Retinal pigment epithelial cell (primary cell): ENCODE results near the gene HOXD13.

Experiments
- DNase-seq: peaks from one replicate; pipeline ENCODE4 v3.0.0-alpha.2; 2010; ENCODE audit warnings: low read depth
- H3K4me3 ChIP-seq: 2 replicates; pipeline ENCODE4 v1.5.1; 2011; ENCODE audit warnings: mild to moderate bottlenecking, low read length, control low read depth, moderate library complexity
- TF ChIP-seq, protein P1 (sequence below): conservative IDR thresholded peaks from 2 replicates; pipeline ENCODE4 v1.5.1; 2011; ENCODE audit warnings: low read depth, low read length, control low read depth, inconsistent platforms

HOXD13 gene

DNA sequence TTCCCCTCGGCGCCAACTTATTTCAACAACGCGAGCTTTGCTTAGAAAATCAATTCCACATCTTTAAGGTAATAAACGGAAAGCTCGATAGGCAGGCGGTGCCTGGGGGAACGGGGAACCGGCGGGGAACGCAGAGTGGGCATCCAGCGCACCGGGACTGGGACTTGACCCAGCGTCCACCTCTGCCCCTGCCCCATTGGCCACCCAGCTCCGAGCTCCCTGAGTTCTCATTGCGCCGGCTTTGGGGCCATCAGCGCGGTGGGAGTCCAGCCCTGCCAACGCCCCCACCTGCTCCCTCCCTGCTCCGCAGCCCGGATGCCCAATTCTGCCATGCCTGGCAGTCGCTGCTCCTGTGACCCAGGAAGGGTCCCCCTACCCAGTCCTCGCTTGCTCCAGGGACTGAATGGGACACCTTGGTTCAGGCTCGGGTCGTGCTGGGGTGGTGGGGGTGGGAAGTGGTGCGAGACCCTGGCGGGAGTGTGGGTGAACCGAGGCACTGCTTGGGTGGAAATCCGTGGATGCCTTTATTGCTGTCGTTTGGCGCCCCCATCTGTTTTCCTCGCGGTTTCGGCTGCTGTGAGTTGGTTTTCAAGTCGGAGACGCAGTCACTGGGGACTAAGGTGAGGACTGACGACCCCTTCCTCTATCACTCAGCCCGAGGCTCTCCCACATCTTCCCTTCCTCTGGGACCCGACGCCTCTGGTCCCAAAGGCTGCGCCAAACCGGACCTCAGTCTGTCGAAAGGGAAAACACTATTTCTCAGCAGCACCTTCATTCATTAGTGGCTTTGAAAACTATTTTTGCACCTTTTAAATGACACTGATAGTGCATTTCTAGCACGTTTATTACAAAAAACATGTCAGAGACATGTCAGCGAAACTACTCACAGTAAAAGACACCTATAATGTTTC, 6.4 kb upstream of the HOXD13 start:
- TF ChIP-seq, protein P1, sequence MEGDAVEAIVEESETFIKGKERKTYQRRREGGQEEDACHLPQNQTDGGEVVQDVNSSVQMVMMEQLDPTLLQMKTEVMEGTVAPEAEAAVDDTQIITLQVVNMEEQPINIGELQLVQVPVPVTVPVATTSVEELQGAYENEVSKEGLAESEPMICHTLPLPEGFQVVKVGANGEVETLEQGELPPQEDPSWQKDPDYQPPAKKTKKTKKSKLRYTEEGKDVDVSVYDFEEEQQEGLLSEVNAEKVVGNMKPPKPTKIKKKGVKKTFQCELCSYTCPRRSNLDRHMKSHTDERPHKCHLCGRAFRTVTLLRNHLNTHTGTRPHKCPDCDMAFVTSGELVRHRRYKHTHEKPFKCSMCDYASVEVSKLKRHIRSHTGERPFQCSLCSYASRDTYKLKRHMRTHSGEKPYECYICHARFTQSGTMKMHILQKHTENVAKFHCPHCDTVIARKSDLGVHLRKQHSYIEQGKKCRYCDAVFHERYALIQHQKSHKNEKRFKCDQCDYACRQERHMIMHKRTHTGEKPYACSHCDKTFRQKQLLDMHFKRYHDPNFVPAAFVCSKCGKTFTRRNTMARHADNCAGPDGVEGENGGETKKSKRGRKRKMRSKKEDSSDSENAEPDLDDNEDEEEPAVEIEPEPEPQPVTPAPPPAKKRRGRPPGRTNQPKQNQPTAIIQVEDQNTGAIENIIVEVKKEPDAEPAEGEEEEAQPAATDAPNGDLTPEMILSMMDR, result peak; percentile 69
- no peak for DNase-seq
- no peak overlapping the region for H3K4me3 ChIP-seq

DNA sequence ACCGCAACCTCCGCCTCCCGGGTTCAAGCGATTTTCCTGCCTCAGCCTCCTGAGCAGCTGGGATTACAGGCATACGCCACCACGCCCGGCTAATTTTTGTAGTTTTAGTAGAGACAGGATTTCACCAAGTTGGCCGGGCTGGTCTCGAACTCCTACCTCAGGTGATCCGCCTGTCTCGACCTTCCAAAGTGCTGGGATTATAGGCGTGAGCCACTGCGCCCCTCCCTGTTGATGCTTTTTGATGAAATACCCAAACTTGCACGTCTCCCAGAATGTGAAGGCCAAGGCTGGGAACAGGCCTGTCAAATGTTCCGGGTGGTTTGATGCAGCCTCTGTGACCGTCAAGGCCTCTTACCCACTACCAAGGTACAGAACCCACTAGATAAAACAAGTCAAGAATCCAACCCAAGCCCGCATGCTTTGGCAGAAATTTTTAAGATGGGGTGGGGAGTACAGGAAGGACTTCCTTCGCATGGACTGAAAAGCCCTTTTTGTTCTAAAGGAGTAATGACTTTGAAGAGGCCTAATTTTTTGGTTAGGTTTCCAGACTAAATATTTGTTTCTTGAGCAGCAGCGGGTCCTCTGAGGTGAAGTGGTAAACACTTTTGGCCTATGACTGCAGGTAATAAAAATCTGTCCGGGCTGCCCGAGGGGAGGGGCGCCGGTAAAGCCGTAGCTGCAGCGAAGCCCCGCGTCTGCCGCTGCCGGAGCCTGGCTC, 5.0 kb upstream of the HOXD13 start:
- no peak for DNase-seq
- TF ChIP-seq, protein P1, result no peak
- no peak overlapping the region for H3K4me3 ChIP-seq

DNA sequence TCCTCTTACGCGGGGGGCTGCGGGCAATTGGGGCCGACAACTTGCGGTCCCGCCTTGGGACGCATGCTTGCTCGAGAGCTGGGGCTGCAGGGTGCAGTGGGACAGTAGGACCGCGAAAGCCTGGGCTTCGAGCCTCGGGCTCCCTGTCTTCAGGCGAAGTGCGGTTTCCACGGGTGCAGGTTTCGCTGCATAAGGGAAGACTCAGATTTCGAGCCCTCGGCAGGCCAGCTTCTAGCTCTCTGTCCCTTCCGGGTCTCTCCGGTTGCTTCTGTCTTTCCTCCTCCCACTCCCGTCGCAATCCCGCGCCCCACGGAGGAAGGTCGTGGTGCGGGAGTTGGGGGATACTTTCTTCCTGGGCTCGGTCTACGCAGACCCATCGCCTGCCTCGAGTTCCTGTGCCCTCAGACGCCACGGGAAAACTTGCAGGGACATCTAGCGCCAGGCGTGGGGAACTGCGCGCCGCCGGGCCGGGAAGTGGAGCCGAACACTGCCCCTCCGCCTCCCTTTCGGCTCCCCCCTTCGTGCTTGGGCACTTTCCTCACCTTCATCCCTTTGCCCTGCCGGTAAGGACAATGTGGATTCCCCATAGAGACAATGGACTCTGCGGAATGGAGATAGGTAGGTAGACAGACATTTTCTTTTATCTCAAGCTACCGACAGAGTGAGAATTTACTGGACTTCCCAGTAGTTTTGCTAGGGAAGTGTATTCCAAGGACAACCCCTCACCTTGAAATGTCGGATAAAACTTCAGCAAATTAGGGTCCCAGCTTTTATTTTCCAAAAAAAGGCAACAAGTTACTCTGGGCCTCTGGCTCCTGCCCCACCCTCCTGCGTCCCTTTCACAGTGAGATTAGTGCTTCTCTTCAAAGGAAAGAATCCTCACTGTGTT, 4.2 kb upstream of the HOXD13 start:
- TF ChIP-seq, protein P1, result peak; percentile 78
- DNase-seq, result no peak
- H3K4me3 ChIP-seq, result peak overlapping the region; percentile 16

DNA sequence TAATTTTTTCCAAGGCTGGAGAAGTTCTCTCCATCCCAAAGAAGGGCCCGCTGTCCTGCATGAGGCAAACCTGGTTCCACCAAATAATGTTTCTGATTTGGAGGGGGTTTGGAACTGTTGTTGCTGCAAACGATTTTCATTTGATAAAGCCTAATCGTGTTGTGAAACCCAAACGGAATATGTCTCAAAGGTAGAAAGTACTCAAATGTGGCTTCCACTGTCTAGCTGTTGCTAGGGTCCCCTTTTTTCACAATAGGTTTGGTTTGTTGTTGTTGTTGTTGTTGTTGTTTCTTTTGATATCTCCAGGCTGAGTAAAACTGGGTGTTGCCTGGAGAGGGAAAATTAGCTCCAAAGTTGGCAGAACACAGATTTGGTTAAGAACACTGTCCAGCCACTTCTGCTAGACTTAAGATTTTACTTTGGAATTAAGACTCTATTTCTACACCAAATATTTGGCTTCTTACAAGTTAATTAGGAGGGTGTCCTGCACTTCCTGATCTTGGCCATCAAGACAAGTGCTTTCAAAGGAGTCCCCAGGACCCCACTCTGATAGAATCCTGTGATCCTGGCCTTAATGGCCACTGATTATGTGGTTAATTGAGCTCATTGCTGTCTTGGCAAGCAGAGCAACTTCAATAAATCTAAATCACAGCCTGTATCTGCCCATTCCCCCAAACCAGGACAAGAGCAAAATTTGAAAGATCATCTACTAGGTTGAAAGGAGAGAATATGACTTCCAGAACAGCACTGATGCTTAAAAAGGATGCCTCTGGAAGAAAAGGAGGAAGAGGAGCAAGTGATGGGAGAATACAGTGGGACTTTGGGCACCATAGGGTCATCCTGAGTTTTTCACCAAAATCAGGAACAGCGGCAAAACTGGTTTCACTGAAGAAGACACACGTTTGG, 3.3 kb upstream of the HOXD13 start:
- no peak overlapping the region for H3K4me3 ChIP-seq
- DNase-seq, result no peak
- TF ChIP-seq, protein P1, result no peak

DNA sequence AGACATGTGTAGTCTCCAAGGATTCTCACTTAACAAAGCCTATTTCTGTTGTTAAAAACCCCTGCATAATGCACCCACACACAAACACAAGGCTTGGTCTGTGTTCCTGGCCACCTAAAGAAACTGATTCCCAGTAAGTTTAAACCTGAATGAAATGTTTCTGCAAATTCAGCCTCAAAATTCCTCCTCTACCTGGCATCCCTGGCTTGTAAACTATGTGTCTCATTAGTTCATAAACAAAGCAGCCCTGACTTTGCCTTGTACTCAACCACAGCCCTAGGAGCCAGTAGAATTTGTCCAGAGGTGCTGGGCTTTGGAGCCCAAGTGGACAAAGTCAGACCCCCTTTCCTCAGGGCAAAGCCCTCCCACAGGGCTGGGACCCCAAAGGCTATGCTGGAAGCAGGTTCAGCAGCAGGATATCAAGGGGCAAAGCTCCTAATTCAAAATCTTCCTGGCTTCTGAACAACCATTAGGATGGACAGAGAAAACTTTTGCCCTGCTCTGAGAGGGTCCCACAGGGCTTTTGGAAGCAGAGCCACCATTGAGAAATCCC, 2.6 kb upstream of the HOXD13 start:
- TF ChIP-seq, protein P1, result no peak
- no peak for DNase-seq
- no peak overlapping the region for H3K4me3 ChIP-seq

DNA sequence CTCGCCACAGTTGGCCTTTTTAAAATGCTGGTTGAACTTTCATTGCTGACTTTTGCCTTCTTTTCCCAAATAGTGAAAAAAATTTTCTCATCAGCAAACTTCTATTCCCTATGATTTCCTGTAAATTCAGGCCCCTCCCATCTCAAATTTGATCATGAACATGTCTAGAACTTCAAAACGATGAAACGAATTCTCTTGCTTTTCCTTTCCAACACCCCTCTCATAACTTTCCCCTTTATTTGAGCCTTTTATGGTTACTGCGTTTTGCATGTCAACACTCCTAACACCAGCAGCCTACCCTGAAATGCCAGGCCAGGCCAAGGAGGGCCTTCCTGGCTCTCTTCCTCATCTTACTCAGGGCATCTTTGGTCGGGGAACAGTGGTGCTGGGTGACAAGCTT, 1.7 kb upstream of the HOXD13 start:
- TF ChIP-seq, protein P1, result no peak
- no peak overlapping the region for H3K4me3 ChIP-seq
- no peak for DNase-seq
